GM18868 (cell line): Measurements from ENCODE around the gene XAB2.
"Not testable (repeated sequence)": the region's sequence is repeated elsewhere in the genome, so short reads cannot be mapped to it uniquely, and the experiment has no call there.

ENCODE experiments used
- ATAC-seq: cut with Tn5 transposase; IDR thresholded peaks from one replicate; pipeline ENCODE4 v1.9.1; 2021; ENCODE audit warnings: mild to moderate bottlenecking, moderate library complexity; ENCODE audit not compliant: unreplicated experiment

Gene XAB2

GRCh38 chr19:7582446-7582845 is 46.9 kb downstream of the XAB2 start:
- ATAC-seq = no peak

- no peak for ATAC-seq
Observed at GRCh38 chr19:7579182-7579581, 50.2 kb downstream of the XAB2 start.

- no peak for ATAC-seq
Observed at GRCh38 chr19:7578127-7578526, 51.2 kb downstream of the XAB2 start.

GRCh38 chr19:7577422-7577821 is 51.9 kb downstream of the XAB2 start:
- ATAC-seq = not testable (repeated sequence)

- ATAC-seq = no peak
Observed at GRCh38 chr19:7575434-7576040, 53.8 kb downstream of the XAB2 start.

- no peak for ATAC-seq
Observed at GRCh38 chr19:7570761-7571160, 58.6 kb downstream of the XAB2 start.
